Measurements from ENCODE around the gene COG5. TPM values are rescaled to one million over a fixed set of nuclear protein-coding genes. Genes with fewer than 3 reads are reported as not detected.

COG5 gene
- total RNA-seq, 1 experiment from 2014 or later = 20.2 TPM

DNA sequence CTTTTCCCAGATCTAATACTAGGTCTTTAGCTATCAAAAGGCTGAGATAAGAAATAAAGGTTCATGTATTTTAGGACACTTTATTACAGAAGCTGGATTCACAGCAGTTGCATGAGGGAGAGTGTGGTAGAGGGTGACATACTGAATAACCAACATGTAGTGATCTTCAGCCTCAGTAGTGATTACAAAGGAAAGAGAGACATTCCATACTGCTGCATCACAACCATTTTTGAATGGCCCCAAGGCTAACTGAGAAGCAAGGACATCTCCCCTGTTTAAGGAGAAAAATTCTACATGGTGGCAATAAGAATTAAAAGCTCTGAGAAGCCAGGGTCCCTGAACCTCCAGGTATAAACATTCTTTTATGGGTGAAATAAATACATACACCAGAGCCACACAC lies 35.3 kb downstream of the COG5 start:
- no peak overlapping the region for H3K27ac Mint-ChIP-seq
- Histone ChIP-seq H4K20me1 (ENCODE audit: control insufficient read depth, insufficient read depth, insufficient read length) (no peaks in the 10 kb centered on the region), H2BK12ac (ENCODE audit: insufficient read length, low read depth, low read length) (no peak overlapping the region), H3K79me1 (ENCODE audit: insufficient read depth, low read depth, low read length, poor library complexity, severe bottlenecking) (no peaks in the 10 kb centered on the region), H2BK20ac (ENCODE audit: low read depth, low read length, poor library complexity, severe bottlenecking) (no peak overlapping the region), H3K56ac (ENCODE audit: insufficient read length, low read depth, low read length) (no peak overlapping the region), H2AFZ (ENCODE audit: low read length) (no peak overlapping the region), H3K4ac (ENCODE audit: low read depth, low read length) (no peak overlapping the region), H2AK5ac (ENCODE audit: insufficient read length, low read length) (no peak overlapping the region), H3K14ac (ENCODE audit: insufficient read depth, low read length) (no peak overlapping the region), H3K4me1 (ENCODE audit: insufficient read depth, low read length) (no peaks in the 10 kb centered on the region; the same call in 1 of the 2 replicates), H4K91ac (ENCODE audit: insufficient read length, low read depth, low read length) (no peak overlapping the region), H3K23ac (ENCODE audit: insufficient read length, low read depth, low read length) (no peak overlapping the region), H3K27me3 (ENCODE audit: insufficient read depth, low read length) (no peaks in the 10 kb centered on the region), H2BK5ac (ENCODE audit: insufficient read length, low read length) (no peak overlapping the region), H3K23me2 (ENCODE audit: insufficient read length, low read depth, low read length, poor library complexity, severe bottlenecking) (no peaks in the 10 kb centered on the region), H2BK120ac (ENCODE audit: low read depth, low read length, poor library complexity, severe bottlenecking) (no peak overlapping the region), H3K9me3 (ENCODE audit: control insufficient read depth, low read depth, low read length) (no peaks in the 10 kb centered on the region), H3K79me2 (ENCODE audit: insufficient read depth, low read length) (no peaks in the 10 kb centered on the region; the same call in 1 of the 2 replicates), H4K5ac (ENCODE audit: insufficient read length, low read depth, low read length) (no peak overlapping the region), H4K8ac (replicated peaks; ENCODE audit: insufficient read length, low read depth, low read length) (no peak overlapping the region), H3K27ac (ENCODE audit: insufficient read length, low read depth, low read length) (no peak overlapping the region), H2BK15ac (ENCODE audit: low read depth, low read length) (no peak overlapping the region), H3K4me2 (ENCODE audit: insufficient read depth, insufficient read length, low read length) (no peak overlapping the region), H3T11ph (ENCODE audit: low read length) (no peak overlapping the region), H3K9ac (ENCODE audit: extremely low read depth, insufficient read length, low read length) (no peak overlapping the region), H3K18ac (ENCODE audit: insufficient read length, low read depth, low read length) (no peak overlapping the region)
- no peak for DNase-seq
- TF ChIP-seq, protein P1, sequence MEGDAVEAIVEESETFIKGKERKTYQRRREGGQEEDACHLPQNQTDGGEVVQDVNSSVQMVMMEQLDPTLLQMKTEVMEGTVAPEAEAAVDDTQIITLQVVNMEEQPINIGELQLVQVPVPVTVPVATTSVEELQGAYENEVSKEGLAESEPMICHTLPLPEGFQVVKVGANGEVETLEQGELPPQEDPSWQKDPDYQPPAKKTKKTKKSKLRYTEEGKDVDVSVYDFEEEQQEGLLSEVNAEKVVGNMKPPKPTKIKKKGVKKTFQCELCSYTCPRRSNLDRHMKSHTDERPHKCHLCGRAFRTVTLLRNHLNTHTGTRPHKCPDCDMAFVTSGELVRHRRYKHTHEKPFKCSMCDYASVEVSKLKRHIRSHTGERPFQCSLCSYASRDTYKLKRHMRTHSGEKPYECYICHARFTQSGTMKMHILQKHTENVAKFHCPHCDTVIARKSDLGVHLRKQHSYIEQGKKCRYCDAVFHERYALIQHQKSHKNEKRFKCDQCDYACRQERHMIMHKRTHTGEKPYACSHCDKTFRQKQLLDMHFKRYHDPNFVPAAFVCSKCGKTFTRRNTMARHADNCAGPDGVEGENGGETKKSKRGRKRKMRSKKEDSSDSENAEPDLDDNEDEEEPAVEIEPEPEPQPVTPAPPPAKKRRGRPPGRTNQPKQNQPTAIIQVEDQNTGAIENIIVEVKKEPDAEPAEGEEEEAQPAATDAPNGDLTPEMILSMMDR (conservative IDR thresholded peaks at IDR 0.05) = no peak
- peaks cover 11 to 13% of the 10 kb centered on the region in 2 experiments for H3K4me1 Mint-ChIP-seq
- no peaks in the 10 kb centered on the region for H3K27me3 Mint-ChIP-seq (ENCODE audit: low read depth)
- no peaks in the 10 kb centered on the region for H3K9me3 Mint-ChIP-seq
- H3K36me3 Mint-ChIP-seq (ENCODE audit: insufficient read depth in 1 of 3, low read depth in 3 of 3) = peaks cover 0 to 12% (median 11%) of the 10 kb centered on the region in 3 experiments; a peak in 6 of 7 replicates
- no peak overlapping the region for H3K4me3 Mint-ChIP-seq

Measured in H9 (cell line).